ENCODE data around the gene PROX2. TPM values are rescaled to one million over a fixed set of nuclear protein-coding genes. Genes with fewer than 3 reads are reported as not detected.

PROX2 gene
- total RNA-seq, 4 donors from 2014 or later = not detected

- Histone ChIP-seq H3K27me3 (no peaks in the 10 kb centered on the region), H3K9me3 (no peaks in the 10 kb centered on the region), H3K27ac (no peak overlapping the region), H3K36me3 (no peaks in the 10 kb centered on the region), H3K4me1 (no peaks in the 10 kb centered on the region), H3K4me3 (no peak overlapping the region)
- intact Hi-C loops (cut with DNase I; ENCODE audit: low total_unique reads) = no loop called here
- TF ChIP-seq CTCF (IDR thresholded peaks at IDR 0.05 in 4 of 5, conservative IDR thresholded peaks at IDR 0.05 in 1 of 5) (no peak), POLR2A (IDR thresholded peaks at IDR 0.05) (no peak)
- DNase-seq (no peak), ATAC-seq (no peak)
- in situ Hi-C loops (cut with MboI; ENCODE audit: low sequenced_read_pairs in 4 of 4) = no loop called here
Measured at GRCh38 chr14:74871819-74872218, 4.1 kb downstream of the PROX2 start.

GRCh38 chr14:74868739-74869138, 7.2 kb downstream of the PROX2 start:
- no peak for TF ChIP-seq POLR2A (IDR thresholded peaks at IDR 0.05)
- no peak for TF ChIP-seq CTCF (IDR thresholded peaks at IDR 0.05 in 4 of 5, conservative IDR thresholded peaks at IDR 0.05 in 1 of 5)

GRCh38 chr14:74867673-74868072, 8.3 kb downstream of the PROX2 start:
- no peak for ATAC-seq

More at GRCh38 chr14:74868739-74869138, 7.2 kb downstream of the PROX2 start:
- in situ Hi-C loops (cut with MboI; ENCODE audit: low sequenced_read_pairs in 4 of 4) = no loop called here
- DNase-seq (no peak), ATAC-seq (no peak)
- Histone ChIP-seq H3K4me3 (no peak overlapping the region), H3K4me1 (no peaks in the 10 kb centered on the region), H3K36me3 (no peaks in the 10 kb centered on the region), H3K9me3 (no peaks in the 10 kb centered on the region), H3K27ac (no peak overlapping the region), H3K27me3 (no peaks in the 10 kb centered on the region)
- intact Hi-C loops (cut with DNase I; ENCODE audit: low total_unique reads) = no loop called here

GRCh38 chr14:74866708-74867389, 9.1 kb downstream of the PROX2 start:
- DNase-seq (no peak), ATAC-seq (no peak)
- Histone ChIP-seq H3K36me3 (no peaks in the 10 kb centered on the region), H3K9me3 (no peaks in the 10 kb centered on the region), H3K27ac (no peak overlapping the region), H3K4me1 (no peaks in the 10 kb centered on the region), H3K4me3 (no peak overlapping the region), H3K27me3 (no peaks in the 10 kb centered on the region)
- intact Hi-C loops (cut with DNase I; ENCODE audit: low total_unique reads) = loop anchor here (2.0 kb wide), 1 partner anchor 26 kb away; no protein-coding TSS in a partner anchor
- TF ChIP-seq CTCF (IDR thresholded peaks at IDR 0.05 in 4 of 5, conservative IDR thresholded peaks at IDR 0.05 in 1 of 5) (no peak), POLR2A (IDR thresholded peaks at IDR 0.05) (no peak)
- in situ Hi-C loops (cut with MboI; ENCODE audit: low sequenced_read_pairs in 4 of 4) = no loop called here

More at GRCh38 chr14:74867673-74868072, 8.3 kb downstream of the PROX2 start:
- no peak for TF ChIP-seq CTCF (IDR thresholded peaks at IDR 0.05 in 4 of 5, conservative IDR thresholded peaks at IDR 0.05 in 1 of 5)
- TF ChIP-seq POLR2A (IDR thresholded peaks at IDR 0.05) = no peak
- no peaks in the 10 kb centered on the region for H3K27me3 ChIP-seq
- DNase-seq = no peak
- intact Hi-C loops (cut with DNase I; ENCODE audit: low total_unique reads) = loop anchor here (2.0 kb wide), 1 partner anchor 25 kb away; no protein-coding TSS in a partner anchor
- no peaks in the 10 kb centered on the region for H3K9me3 ChIP-seq
- no peaks in the 10 kb centered on the region for H3K36me3 ChIP-seq
- H3K4me1 ChIP-seq = no peaks in the 10 kb centered on the region
- H3K27ac ChIP-seq = no peak overlapping the region
- in situ Hi-C loops (cut with MboI; ENCODE audit: low sequenced_read_pairs in 4 of 4) = no loop called here
- no peak overlapping the region for H3K4me3 ChIP-seq
